RWPE2 (cell line): ENCODE data around the gene CCDC171.
"Not testable (repeated sequence)": the region's sequence is repeated elsewhere in the genome, so short reads cannot be mapped to it uniquely, and the experiment has no call there.

ENCODE experiments used
- ATAC-seq: fragments of 200-7000 bp; cut with Tn5 transposase; 3 replicates; pipeline ENCODE4 v1.9.1; 2021; ENCODE audit warnings: low read depth
- DNase-seq: peaks from one replicate; pipeline ENCODE4 v3.0.0-alpha.2; 2020; ENCODE audit warnings: low spot score
- H3K27ac ChIP-seq: fragments of 450-650 bp; 2 replicates; pipeline ENCODE4 v1.5.1; 2017; ENCODE audit warnings: mild to moderate bottlenecking; ENCODE audit not compliant: poor library complexity, severe bottlenecking
- H3K27me3 ChIP-seq: fragments of 250-450 bp; sonication (Bioruptor Pico); 2 replicates; pipeline ENCODE4 v1.5.1; 2021; ENCODE audit warnings: mild to moderate bottlenecking, moderate library complexity; ENCODE audit not compliant: insufficient read depth, poor library complexity, severe bottlenecking
- H3K36me3 ChIP-seq: fragments of 250-450 bp; sonication (Bioruptor Pico); 2 replicates; pipeline ENCODE4 v1.5.1; 2020; ENCODE audit warnings: low read depth, mild to moderate bottlenecking, moderate library complexity
- H3K4me1 ChIP-seq: fragments of 250-450 bp; sonication (Bioruptor Pico); 2 replicates; pipeline ENCODE4 v1.5.1; 2021; ENCODE audit warnings: mild to moderate bottlenecking, moderate library complexity; ENCODE audit not compliant: insufficient read depth, poor library complexity, severe bottlenecking
- H3K4me3 ChIP-seq: fragments of 250-450 bp; sonication (Bioruptor Pico); 2 replicates; pipeline ENCODE4 v1.5.1; 2021; ENCODE audit warnings: mild to moderate bottlenecking, moderate library complexity; ENCODE audit not compliant: severe bottlenecking
- H3K9me3 ChIP-seq: fragments of 250-450 bp; sonication (Bioruptor Pico); 2 replicates; pipeline ENCODE4 v1.5.1; 2021; ENCODE audit warnings: mild to moderate bottlenecking, moderate library complexity; ENCODE audit not compliant: severe bottlenecking
- TF ChIP-seq, protein P1 (sequence below): fragments of 450-650 bp; IDR thresholded peaks from one replicate; pipeline ENCODE4 v1.5.1; 2017; ENCODE audit warnings: mild to moderate bottlenecking, moderate library complexity; ENCODE audit not compliant: poor library complexity, severe bottlenecking

CCDC171 gene

DNA sequence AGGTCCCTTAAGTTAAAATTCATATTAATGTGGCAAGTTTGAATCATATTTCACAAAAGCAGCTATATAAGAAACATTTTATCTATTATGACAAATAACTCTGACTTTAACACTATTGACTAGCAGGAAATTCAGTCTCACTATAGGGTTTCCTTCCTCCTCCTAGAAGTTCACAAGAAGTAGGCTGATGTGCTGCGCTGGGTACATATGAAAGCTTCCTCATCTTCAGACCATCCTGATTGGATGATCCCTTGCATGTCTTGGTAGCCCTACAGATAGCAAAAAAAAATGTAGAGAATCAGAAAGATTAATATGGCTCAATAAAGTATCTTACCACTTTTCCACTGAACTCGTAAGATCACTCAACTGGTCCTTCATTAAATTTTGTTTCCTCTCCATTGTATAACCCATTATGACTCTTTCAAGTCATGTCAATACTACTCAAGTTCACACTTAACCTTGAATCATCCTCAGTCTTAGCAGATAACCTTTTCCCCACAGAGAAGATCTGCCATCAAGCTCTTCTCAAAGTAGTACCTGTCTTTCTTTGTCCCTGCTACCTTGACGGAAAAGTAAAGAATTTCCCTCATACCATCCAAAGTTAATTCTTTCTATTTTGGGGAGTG lies 30.6 kb upstream of the CCDC171 start:
- Histone ChIP-seq H3K36me3 (no peaks in the 10 kb centered on the region), H3K27me3 (no peaks in the 10 kb centered on the region), H3K9me3 (no peaks in the 10 kb centered on the region), H3K4me3 (no peak overlapping the region), H3K27ac (no peak overlapping the region), H3K4me1 (no peaks in the 10 kb centered on the region)
- no peak for DNase-seq
- TF ChIP-seq, protein P1, sequence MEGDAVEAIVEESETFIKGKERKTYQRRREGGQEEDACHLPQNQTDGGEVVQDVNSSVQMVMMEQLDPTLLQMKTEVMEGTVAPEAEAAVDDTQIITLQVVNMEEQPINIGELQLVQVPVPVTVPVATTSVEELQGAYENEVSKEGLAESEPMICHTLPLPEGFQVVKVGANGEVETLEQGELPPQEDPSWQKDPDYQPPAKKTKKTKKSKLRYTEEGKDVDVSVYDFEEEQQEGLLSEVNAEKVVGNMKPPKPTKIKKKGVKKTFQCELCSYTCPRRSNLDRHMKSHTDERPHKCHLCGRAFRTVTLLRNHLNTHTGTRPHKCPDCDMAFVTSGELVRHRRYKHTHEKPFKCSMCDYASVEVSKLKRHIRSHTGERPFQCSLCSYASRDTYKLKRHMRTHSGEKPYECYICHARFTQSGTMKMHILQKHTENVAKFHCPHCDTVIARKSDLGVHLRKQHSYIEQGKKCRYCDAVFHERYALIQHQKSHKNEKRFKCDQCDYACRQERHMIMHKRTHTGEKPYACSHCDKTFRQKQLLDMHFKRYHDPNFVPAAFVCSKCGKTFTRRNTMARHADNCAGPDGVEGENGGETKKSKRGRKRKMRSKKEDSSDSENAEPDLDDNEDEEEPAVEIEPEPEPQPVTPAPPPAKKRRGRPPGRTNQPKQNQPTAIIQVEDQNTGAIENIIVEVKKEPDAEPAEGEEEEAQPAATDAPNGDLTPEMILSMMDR: no peak
- no peak for ATAC-seq

DNA sequence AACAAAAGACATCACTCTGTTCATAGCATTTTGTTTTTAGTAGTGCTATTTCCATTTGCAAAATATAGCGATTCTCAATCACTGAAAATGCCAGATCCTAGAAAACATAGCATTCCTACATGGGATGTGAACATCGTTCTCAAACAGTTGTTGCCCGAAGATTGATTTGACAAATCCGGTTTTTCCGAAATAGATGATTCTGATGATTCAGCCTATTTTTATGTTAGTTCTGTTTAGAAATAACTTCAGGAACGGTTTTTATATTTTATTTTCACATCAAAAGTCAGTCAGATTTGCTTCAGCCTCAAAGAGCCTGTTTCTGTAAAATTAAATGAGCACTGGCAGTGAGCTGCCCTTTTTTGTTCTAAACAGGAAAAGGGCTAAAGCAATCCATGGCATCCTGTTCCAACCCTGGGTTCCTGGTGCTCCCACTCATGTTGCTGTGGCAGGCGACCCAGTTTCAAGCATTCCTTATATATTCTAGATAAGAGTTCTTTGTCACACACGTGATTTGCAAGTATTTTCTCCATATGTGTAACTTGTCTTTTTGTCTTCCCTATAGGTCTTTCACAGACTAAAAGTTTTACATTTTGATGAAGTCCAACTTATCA lies 27.9 kb upstream of the CCDC171 start:
- Histone ChIP-seq H3K27ac (no peak overlapping the region), H3K27me3 (no peaks in the 10 kb centered on the region), H3K4me1 (no peaks in the 10 kb centered on the region), H3K4me3 (no peak overlapping the region), H3K9me3 (no peaks in the 10 kb centered on the region), H3K36me3 (no peaks in the 10 kb centered on the region)
- TF ChIP-seq, protein P1: no peak
- DNase-seq (no peak), ATAC-seq (no peak)

DNA sequence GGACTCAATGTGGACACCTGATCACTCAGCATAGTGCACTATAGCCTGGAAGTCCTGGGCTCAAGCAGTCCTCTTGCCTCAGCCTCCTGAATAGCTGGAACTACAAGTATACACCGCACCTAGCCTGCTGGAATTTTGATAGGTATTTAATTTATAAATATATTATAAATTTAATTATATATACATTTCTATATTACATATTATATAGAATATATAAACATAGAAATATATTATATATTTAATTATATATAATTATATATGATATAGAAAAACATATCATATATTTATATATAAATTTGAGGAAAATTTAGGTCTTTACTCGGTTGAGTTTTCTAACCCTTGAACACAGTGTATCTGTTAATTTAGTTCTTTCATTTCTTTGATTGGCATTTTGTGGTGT lies 26.9 kb upstream of the CCDC171 start:
- Histone ChIP-seq H3K4me1 (no peaks in the 10 kb centered on the region), H3K27ac (no peak overlapping the region), H3K36me3 (no peaks in the 10 kb centered on the region), H3K9me3 (no peaks in the 10 kb centered on the region), H3K4me3 (no peak overlapping the region), H3K27me3 (no peaks in the 10 kb centered on the region)
- DNase-seq (no peak), ATAC-seq (no peak)
- TF ChIP-seq, protein P1: no peak

DNA sequence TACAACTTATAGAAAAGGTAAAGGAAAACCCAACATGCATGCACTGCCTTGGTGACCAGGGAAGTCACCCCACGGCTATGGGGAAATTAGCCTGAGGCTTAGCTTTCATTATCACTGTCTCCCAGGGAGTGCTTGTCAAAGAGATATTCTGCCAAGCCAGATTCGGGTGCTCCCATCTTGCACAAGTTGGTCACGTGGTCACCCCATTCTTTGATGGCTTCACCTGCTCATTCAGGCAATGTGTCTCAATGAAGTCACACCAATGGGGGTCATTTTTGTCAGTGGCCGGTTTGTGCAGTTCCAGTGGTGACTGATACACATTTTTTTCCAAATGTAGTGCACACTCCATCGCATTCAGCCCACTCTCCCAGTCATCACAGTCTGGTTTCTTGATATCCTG lies 25.8 kb upstream of the CCDC171 start:
- not testable (repeated sequence) for H3K9me3 ChIP-seq, DNase-seq, H3K27me3 ChIP-seq, H3K4me3 ChIP-seq, H3K36me3 ChIP-seq, ATAC-seq, H3K4me1 ChIP-seq, H3K27ac ChIP-seq

DNA sequence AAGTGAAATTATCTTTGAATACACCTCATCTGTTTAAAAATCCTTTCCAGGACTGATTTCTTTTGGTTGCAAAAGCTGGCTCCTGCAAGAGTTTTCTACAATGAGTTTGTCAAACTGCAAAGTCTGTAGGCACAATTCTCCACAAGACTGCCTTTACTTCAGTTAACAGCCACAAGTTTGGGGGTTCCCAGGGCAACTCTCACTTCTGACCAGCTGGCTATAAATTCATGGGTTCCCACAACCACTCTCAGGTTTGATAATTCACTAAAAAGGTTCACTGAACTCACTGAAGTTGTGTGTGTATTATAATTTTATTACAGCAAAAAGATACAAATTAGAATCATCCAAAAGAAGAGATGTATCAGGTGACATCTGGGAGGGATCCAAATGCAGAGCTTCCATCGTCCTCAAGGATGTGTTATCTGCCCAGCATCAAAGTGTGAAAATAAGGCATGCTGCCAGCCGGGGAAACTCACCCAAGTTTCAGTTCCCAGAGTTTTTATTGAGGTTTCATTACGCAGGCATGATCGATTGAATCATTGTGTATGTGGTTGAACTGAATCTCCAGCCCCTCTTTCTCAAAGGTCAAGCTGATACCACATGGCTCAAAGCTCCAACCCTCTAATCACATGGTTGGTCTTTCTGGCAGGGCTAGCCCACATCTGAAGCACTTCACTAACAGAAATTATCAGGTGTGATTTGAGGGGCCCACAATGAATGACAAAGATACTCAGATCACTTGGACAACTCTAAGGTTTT lies 23.1 kb upstream of the CCDC171 start:
- no peak overlapping the region for H3K27ac ChIP-seq
- DNase-seq: no peak

More for the DNA sequence above, 23.1 kb upstream of the CCDC171 start:
- Histone ChIP-seq H3K36me3 (no peaks in the 10 kb centered on the region), H3K4me3 (no peak overlapping the region), H3K27me3 (no peaks in the 10 kb centered on the region), H3K9me3 (no peaks in the 10 kb centered on the region), H3K4me1 (no peaks in the 10 kb centered on the region)
- ATAC-seq: no peak
- TF ChIP-seq, protein P1: no peak
